H9 (cell line): ENCODE data around the gene AASS. TPM values are rescaled to one million over a fixed set of nuclear protein-coding genes. Genes with fewer than 3 reads are reported as not detected.
A peak's percentile ranks its signal among the peaks of the same experiment; 100 is the strongest.

Experiments
- DNase-seq: peaks from one replicate; pipeline ENCODE4 v3.0.0-alpha.2; 2017
- H2AFZ ChIP-seq: one replicate; pipeline ENCODE4 v1.6.1; 2013; ENCODE audit warnings: mild to moderate bottlenecking, low read length, control low read depth, moderate library complexity
- H2AK5ac ChIP-seq: 2 replicates; pipeline ENCODE4 v1.6.1; 2013; ENCODE audit warnings: low read length, control low read depth, mixed read lengths; ENCODE audit not compliant: insufficient read length
- H2BK120ac ChIP-seq: one replicate; pipeline ENCODE4 v1.6.1; 2013; ENCODE audit warnings: low read depth, mild to moderate bottlenecking, low read length, control low read depth, inconsistent platforms; ENCODE audit not compliant: poor library complexity, severe bottlenecking
- H2BK12ac ChIP-seq: 2 replicates; pipeline ENCODE4 v1.6.1; 2013; ENCODE audit warnings: low read length, control low read depth, mixed read lengths, low read depth; ENCODE audit not compliant: insufficient read length
- H2BK15ac ChIP-seq: 2 replicates; pipeline ENCODE4 v1.6.1; 2013; ENCODE audit warnings: low read depth, low read length, control low read depth
- H2BK20ac ChIP-seq: one replicate; pipeline ENCODE4 v1.6.1; 2013; ENCODE audit warnings: low read depth, mild to moderate bottlenecking, low read length, control low read depth, inconsistent platforms; ENCODE audit not compliant: poor library complexity, severe bottlenecking
- H2BK5ac ChIP-seq: 2 replicates; pipeline ENCODE4 v1.6.1; 2013; ENCODE audit warnings: low read length, control low read depth, mixed read lengths; ENCODE audit not compliant: insufficient read length
- H3K14ac ChIP-seq: 2 replicates; pipeline ENCODE4 v1.6.1; 2013; ENCODE audit warnings: low read length, control low read depth; ENCODE audit not compliant: insufficient read depth
- H3K18ac ChIP-seq: 2 replicates; pipeline ENCODE4 v1.6.1; 2013; ENCODE audit warnings: low read depth, mild to moderate bottlenecking, mixed read lengths, low read length, control low read depth; ENCODE audit not compliant: insufficient read length
- H3K23ac ChIP-seq: 2 replicates; pipeline ENCODE4 v1.6.1; 2013; ENCODE audit warnings: low read length, control low read depth, mixed read lengths, low read depth; ENCODE audit not compliant: insufficient read length
- H3K23me2 ChIP-seq: 2 replicates; pipeline ENCODE4 v1.6.1; 2013; ENCODE audit warnings: low read depth, mild to moderate bottlenecking, mixed read lengths, low read length, control low read depth; ENCODE audit not compliant: insufficient read length, poor library complexity, severe bottlenecking
- H3K27ac ChIP-seq: 2 replicates; pipeline ENCODE4 v1.5.1; 2013; ENCODE audit warnings: low read length, control low read depth, mixed read lengths, low read depth; ENCODE audit not compliant: insufficient read length
- H3K27me3 ChIP-seq: 2 replicates; pipeline ENCODE4 v1.6.1; 2013; ENCODE audit warnings: low read length, control low read depth, inconsistent platforms; ENCODE audit not compliant: insufficient read depth
- H3K4ac ChIP-seq: 2 replicates; pipeline ENCODE4 v1.6.1; 2013; ENCODE audit warnings: low read depth, mild to moderate bottlenecking, control low read depth, inconsistent platforms, low read length, moderate library complexity
- H3K4me1 ChIP-seq: 2 replicates; pipeline ENCODE4 v1.6.1; 2013; ENCODE audit warnings: low read length, control low read depth, inconsistent platforms; ENCODE audit not compliant: insufficient read depth
- H3K4me2 ChIP-seq: 2 replicates; pipeline ENCODE4 v1.6.1; 2013; ENCODE audit warnings: low read length, control low read depth, mixed read lengths; ENCODE audit not compliant: insufficient read length, insufficient read depth
- H3K56ac ChIP-seq: 2 replicates; pipeline ENCODE4 v1.6.1; 2013; ENCODE audit warnings: low read depth, mild to moderate bottlenecking, mixed read lengths, low read length, control low read depth; ENCODE audit not compliant: insufficient read length
- H3K79me1 ChIP-seq: 2 replicates; pipeline ENCODE4 v1.6.1; 2013; ENCODE audit warnings: low read depth, mild to moderate bottlenecking, moderate library complexity, low read length, control low read depth, inconsistent platforms; ENCODE audit not compliant: insufficient read depth, poor library complexity, severe bottlenecking
- H3K79me2 ChIP-seq: 2 replicates; pipeline ENCODE4 v1.6.1; 2013; ENCODE audit warnings: low read length, control low read depth, inconsistent platforms; ENCODE audit not compliant: insufficient read depth
- H3K9ac ChIP-seq: 2 replicates; pipeline ENCODE4 v1.6.1; 2013; ENCODE audit warnings: low read length, control low read depth, mixed read lengths; ENCODE audit not compliant: insufficient read length; ENCODE audit errors: extremely low read depth
- H3K9me3 ChIP-seq: one replicate; pipeline ENCODE4 v1.6.1; 2013; ENCODE audit warnings: low read depth, low read length, inconsistent platforms; ENCODE audit not compliant: control insufficient read depth
- H3T11ph ChIP-seq: one replicate; pipeline ENCODE4 v1.6.1; 2013; ENCODE audit warnings: mild to moderate bottlenecking, low read length, control low read depth, inconsistent platforms
- H4K20me1 ChIP-seq: one replicate; pipeline ENCODE4 v1.6.1; 2013; ENCODE audit not compliant: control insufficient read depth, insufficient read length, insufficient read depth
- H4K5ac ChIP-seq: 2 replicates; pipeline ENCODE4 v1.6.1; 2013; ENCODE audit warnings: low read depth, mild to moderate bottlenecking, mixed read lengths, low read length, control low read depth; ENCODE audit not compliant: insufficient read length
- H4K8ac ChIP-seq: replicated peaks from 2 replicates; pipeline ENCODE4 v1.6.1; 2013; ENCODE audit warnings: low read length, control low read depth, mixed read lengths, low read depth; ENCODE audit not compliant: insufficient read length
- H4K91ac ChIP-seq: 2 replicates; pipeline ENCODE4 v1.6.1; 2013; ENCODE audit warnings: low read depth, mild to moderate bottlenecking, moderate library complexity, mixed read lengths, low read length, control low read depth; ENCODE audit not compliant: insufficient read length
- H3K27ac Mint-ChIP-seq, 3 experiments: 2 replicates in 2 of 3; 3 replicates in 1 of 3; pipeline ENCODE4 v1.8.0; 2020 to 2021; ENCODE audit warnings: mixed read lengths in 3 of 3, mild to moderate bottlenecking in 1 of 3, moderate library complexity in 1 of 3
- H3K27me3 Mint-ChIP-seq: 2 replicates; pipeline ENCODE4 v1.8.0; 2021; ENCODE audit warnings: low read depth, mild to moderate bottlenecking, moderate library complexity, mixed read lengths
- H3K36me3 Mint-ChIP-seq, 3 experiments: 2 replicates in 2 of 3; 3 replicates in 1 of 3; pipeline ENCODE4 v1.8.0; 2020 to 2021; ENCODE audit warnings: low read depth in 3 of 3, mixed read lengths in 3 of 3; ENCODE audit not compliant: insufficient read depth in 1 of 3
- H3K4me1 Mint-ChIP-seq, 2 experiments: 2 replicates each; pipeline ENCODE4 v1.8.0; 2020; ENCODE audit warnings: mixed read lengths in 2 of 2
- H3K4me3 Mint-ChIP-seq, 2 experiments: 2 replicates in 1 of 2; 3 replicates in 1 of 2; pipeline ENCODE4 v1.8.0; 2020 to 2021; ENCODE audit warnings: mild to moderate bottlenecking in 2 of 2, mixed read lengths in 2 of 2, moderate library complexity in 1 of 2
- H3K9me3 Mint-ChIP-seq, 2 experiments: 2 replicates in 1 of 2; 3 replicates in 1 of 2; pipeline ENCODE4 v1.8.0; 2020; ENCODE audit warnings: mild to moderate bottlenecking in 2 of 2, mixed read lengths in 2 of 2, moderate library complexity in 1 of 2
- CTCF ChIP-seq: fragments of 200-600 bp; sonication (generic); conservative IDR thresholded peaks from 3 replicates; pipeline ENCODE4 v1.8.0; 2021; ENCODE audit warnings: antibody characterized with exemption, mild to moderate bottlenecking
- total RNA-seq: library from RNA; stranded (reverse); gene quantifications from 2 replicates; pipeline ENCODE4 v1.2.1, GENCODE V29; 2021

The AASS gene
- total RNA-seq, 1 experiment from 2014 or later: 398 TPM

GRCh38 chr7:122082160-122082559, 61.9 kb downstream of the AASS start:
- Histone ChIP-seq H2BK15ac (no peak overlapping the region), H3K23me2 (no peaks in the 10 kb centered on the region), H3K4me1 (peaks cover 8% of the 10 kb centered on the region), H3K18ac (no peak overlapping the region), H3K4me2 (no peak overlapping the region), H4K91ac (no peak overlapping the region), H3K14ac (no peak overlapping the region), H4K5ac (no peak overlapping the region), H4K8ac (no peak overlapping the region), H3K23ac (no peak overlapping the region), H3K27ac (no peak overlapping the region), H3K27me3 (no peaks in the 10 kb centered on the region), H2BK20ac (no peak overlapping the region), H2BK12ac (peak overlapping the region; percentile 68), H2BK120ac (no peak overlapping the region), H3K4ac (no peak overlapping the region), H3T11ph (no peak overlapping the region), H4K20me1 (no peaks in the 10 kb centered on the region), H3K79me1 (peaks cover 3% of the 10 kb centered on the region), H2AFZ (no peak overlapping the region), H2AK5ac (no peak overlapping the region), H2BK5ac (no peak overlapping the region), H3K79me2 (no peaks in the 10 kb centered on the region), H3K9ac (no peak overlapping the region), H3K56ac (no peak overlapping the region), H3K9me3 (no peaks in the 10 kb centered on the region)
- no peak for TF ChIP-seq CTCF
- Mint-ChIP-seq H3K27me3 (no peaks in the 10 kb centered on the region; the same call in 1 of the 2 replicates), H3K4me1 (peaks cover 41 to 48% of the 10 kb centered on the region in 2 experiments), H3K9me3 (no peaks in the 10 kb centered on the region), H3K4me3 (no peak overlapping the region), H3K36me3 (peaks cover 68 to 96% (median 95%) of the 10 kb centered on the region in 3 experiments), H3K27ac (peak overlapping the region; percentile 27 to 93 (median 85); a peak in 6 of 7 replicates)
- no peak for DNase-seq
